GM12892 (cell line): Measurements from ENCODE around the gene DZANK1.

Experiments used
- POLR2A ChIP-seq: IDR thresholded peaks from 2 replicates; pipeline ENCODE4 v1.6.1; 2011; ENCODE audit warnings: low read depth, low read length, control low read depth
- POLR2AphosphoS5 ChIP-seq: IDR thresholded peaks from 2 replicates; pipeline ENCODE4 v1.6.1; 2011; ENCODE audit warnings: low read depth, low read length, control low read depth
- TAF1 ChIP-seq: IDR thresholded peaks from 2 replicates; pipeline ENCODE4 v1.6.1; 2011; ENCODE audit warnings: low read depth, mild to moderate bottlenecking, control low read depth, low read length, borderline replicate concordance

- TF ChIP-seq POLR2AphosphoS5 = no peak
- TF ChIP-seq POLR2A = no peak
- TF ChIP-seq TAF1 = no peak
Observed at GRCh38 chr20:18497603-18498002, 30.8 kb upstream of the DZANK1 start.
